Endothelial cell of umbilical vein (primary cell): Measurements from ENCODE around the gene SLC9B1.

Source experiments
- JUN ChIP-seq: IDR thresholded peaks from 2 replicates; pipeline ENCODE4 v1.6.1; 2011; ENCODE audit warnings: borderline replicate concordance, low read depth; ENCODE audit not compliant: insufficient read length, insufficient read depth
- TF ChIP-seq, protein P1 (sequence below), 2 donors: IDR thresholded peaks; 1 replicate in 1 of 2; 2 replicates in 1 of 2; pipeline ENCODE4 v1.5.1; 2011; ENCODE audit warnings: low read length in 2 of 2, mild to moderate bottlenecking in 2 of 2, moderate library complexity in 2 of 2, control low read depth in 1 of 2, inconsistent platforms in 1 of 2, low read depth in 1 of 2; ENCODE audit not compliant: insufficient read depth in 1 of 2; ENCODE audit errors: extremely low read depth in 1 of 2

DNA sequence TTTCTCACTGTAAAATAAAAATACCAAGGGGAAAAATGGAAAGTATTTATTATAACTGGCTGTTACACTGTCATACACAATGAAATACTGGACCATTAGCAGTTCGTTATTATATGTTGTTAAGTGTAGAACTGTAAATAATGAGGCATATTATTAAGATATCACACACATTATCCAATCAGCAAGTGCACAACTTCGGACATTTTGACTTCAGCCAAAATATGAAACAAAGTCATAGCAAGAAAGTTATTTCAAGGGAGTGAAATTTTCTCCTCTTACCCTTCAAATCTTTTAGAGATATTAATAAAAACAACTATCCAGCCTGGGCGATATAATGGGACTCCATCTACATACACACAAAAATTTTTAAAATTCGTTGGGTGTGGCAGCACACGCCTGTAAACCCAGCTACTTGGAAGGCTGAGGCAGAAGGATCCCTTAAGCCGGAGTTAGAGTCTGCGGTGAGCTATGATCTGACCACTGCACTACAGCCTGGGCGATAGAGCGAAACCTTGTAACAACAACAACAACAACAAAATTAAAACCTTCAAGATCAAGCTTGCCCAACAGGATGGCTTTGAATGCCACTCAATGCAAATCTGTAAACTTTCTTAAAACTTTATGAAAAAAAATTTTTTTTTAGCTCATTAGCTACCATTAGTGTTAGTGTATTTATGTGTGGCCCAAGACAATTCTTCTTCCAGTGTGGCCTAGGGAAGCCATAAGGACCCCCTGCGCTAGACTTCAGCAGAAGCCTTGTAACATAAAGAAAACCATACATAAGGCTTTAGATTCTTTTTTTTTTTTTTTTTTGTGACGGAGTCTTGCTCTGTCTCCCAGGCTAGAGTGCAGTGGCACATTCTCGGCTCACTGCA, 152.0 kb downstream of the SLC9B1 start:
- no peak for TF ChIP-seq JUN
- TF ChIP-seq, protein P1, sequence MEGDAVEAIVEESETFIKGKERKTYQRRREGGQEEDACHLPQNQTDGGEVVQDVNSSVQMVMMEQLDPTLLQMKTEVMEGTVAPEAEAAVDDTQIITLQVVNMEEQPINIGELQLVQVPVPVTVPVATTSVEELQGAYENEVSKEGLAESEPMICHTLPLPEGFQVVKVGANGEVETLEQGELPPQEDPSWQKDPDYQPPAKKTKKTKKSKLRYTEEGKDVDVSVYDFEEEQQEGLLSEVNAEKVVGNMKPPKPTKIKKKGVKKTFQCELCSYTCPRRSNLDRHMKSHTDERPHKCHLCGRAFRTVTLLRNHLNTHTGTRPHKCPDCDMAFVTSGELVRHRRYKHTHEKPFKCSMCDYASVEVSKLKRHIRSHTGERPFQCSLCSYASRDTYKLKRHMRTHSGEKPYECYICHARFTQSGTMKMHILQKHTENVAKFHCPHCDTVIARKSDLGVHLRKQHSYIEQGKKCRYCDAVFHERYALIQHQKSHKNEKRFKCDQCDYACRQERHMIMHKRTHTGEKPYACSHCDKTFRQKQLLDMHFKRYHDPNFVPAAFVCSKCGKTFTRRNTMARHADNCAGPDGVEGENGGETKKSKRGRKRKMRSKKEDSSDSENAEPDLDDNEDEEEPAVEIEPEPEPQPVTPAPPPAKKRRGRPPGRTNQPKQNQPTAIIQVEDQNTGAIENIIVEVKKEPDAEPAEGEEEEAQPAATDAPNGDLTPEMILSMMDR (IDR thresholded peaks at IDR 0.05; ENCODE audit: extremely low read depth in 1 of 2, insufficient read depth in 1 of 2, low read depth in 1 of 2, low read length in 2 of 2), result no peak
